ENCODE results near the gene NAV2. TPM values are rescaled to one million over a fixed set of nuclear protein-coding genes. Genes with fewer than 3 reads are reported as not detected.

NAV2 gene
- total RNA-seq, 1 experiment from 2014 or later, result 46.3 TPM

DNA sequence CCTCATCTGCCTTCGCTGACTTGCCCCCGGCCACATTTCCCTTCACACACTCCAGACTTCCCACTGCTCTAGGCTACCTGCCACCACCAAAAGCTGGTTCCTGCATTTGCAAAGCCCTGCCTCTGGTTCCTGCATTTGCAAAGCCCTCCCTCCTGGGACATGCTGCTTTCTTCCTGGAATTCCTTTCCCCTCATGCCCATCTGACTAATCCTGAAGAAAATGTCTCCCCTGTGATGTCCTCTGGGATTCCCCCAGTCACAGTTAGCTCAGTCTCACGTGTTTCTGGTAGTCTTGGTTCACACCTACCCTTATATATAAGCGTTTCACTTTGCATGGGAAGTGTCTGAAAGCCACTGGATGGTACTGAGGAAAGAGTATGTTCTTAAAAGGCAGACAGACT is 240.7 kb downstream of the NAV2 start:
- Histone ChIP-seq H3K4ac (ENCODE audit: low read depth, low read length) (no peak overlapping the region), H3K9me3 (ENCODE audit: control insufficient read depth, low read depth, low read length) (no peaks in the 10 kb centered on the region), H2BK5ac (ENCODE audit: insufficient read length, low read length) (no peak overlapping the region), H3T11ph (ENCODE audit: low read length) (no peak overlapping the region), H3K18ac (ENCODE audit: insufficient read length, low read depth, low read length) (no peak overlapping the region), H2BK20ac (ENCODE audit: low read depth, low read length, poor library complexity, severe bottlenecking) (no peak overlapping the region), H2AK5ac (ENCODE audit: insufficient read length, low read length) (no peak overlapping the region), H3K23me2 (ENCODE audit: insufficient read length, low read depth, low read length, poor library complexity, severe bottlenecking) (no peaks in the 10 kb centered on the region), H3K79me1 (ENCODE audit: insufficient read depth, low read depth, low read length, poor library complexity, severe bottlenecking) (no peaks in the 10 kb centered on the region), H4K5ac (ENCODE audit: insufficient read length, low read depth, low read length) (no peak overlapping the region), H2BK120ac (ENCODE audit: low read depth, low read length, poor library complexity, severe bottlenecking) (no peak overlapping the region), H4K20me1 (ENCODE audit: control insufficient read depth, insufficient read depth, insufficient read length) (no peaks in the 10 kb centered on the region), H3K4me1 (ENCODE audit: insufficient read depth, low read length) (peaks cover 21% of the 10 kb centered on the region), H3K14ac (ENCODE audit: insufficient read depth, low read length) (no peak overlapping the region), H2BK12ac (ENCODE audit: insufficient read length, low read depth, low read length) (no peak overlapping the region), H3K56ac (ENCODE audit: insufficient read length, low read depth, low read length) (no peak overlapping the region), H3K4me2 (ENCODE audit: insufficient read depth, insufficient read length, low read length) (no peak overlapping the region), H4K8ac (replicated peaks; ENCODE audit: insufficient read length, low read depth, low read length) (no peak overlapping the region), H3K9ac (ENCODE audit: extremely low read depth, insufficient read length, low read length) (no peak overlapping the region), H4K91ac (ENCODE audit: insufficient read length, low read depth, low read length) (no peak overlapping the region), H3K23ac (ENCODE audit: insufficient read length, low read depth, low read length) (no peak overlapping the region), H3K27me3 (ENCODE audit: insufficient read depth, low read length) (no peaks in the 10 kb centered on the region), H3K27ac (ENCODE audit: insufficient read length, low read depth, low read length) (peak overlapping the region; percentile 19), H2BK15ac (ENCODE audit: low read depth, low read length) (no peak overlapping the region), H2AFZ (ENCODE audit: low read length) (no peak overlapping the region), H3K79me2 (ENCODE audit: insufficient read depth, low read length) (no peaks in the 10 kb centered on the region; the same call in 1 of the 2 replicates)
- peak; percentile 92 for DNase-seq
- Mint-ChIP-seq H3K4me3 (peak overlapping the region in 1 of 2 experiments; percentile 15; a peak in 1 of 5 replicates), H3K27me3 (ENCODE audit: low read depth) (no peaks in the 10 kb centered on the region), H3K4me1 (peaks cover 51 to 54% of the 10 kb centered on the region in 2 experiments), H3K9me3 (no peaks in the 10 kb centered on the region; a peak in 1 of 5 replicates), H3K36me3 (ENCODE audit: insufficient read depth in 1 of 3, low read depth in 3 of 3) (peaks cover 19 to 26% (median 23%) of the 10 kb centered on the region in 3 experiments), H3K27ac (peak overlapping the region; percentile 91 to 95 (median 93))
- TF ChIP-seq CTCF (conservative IDR thresholded peaks at IDR 0.05), result no peak
- WGBS (ENCODE audit: extremely low coverage, insufficient read length, low lambda C conversion rate), result no CpG with 5 or more reads among the region's 4 CpGs
